Limb (tissue), 2 donors: ENCODE data around the gene PEX14.
"Not testable (repeated sequence)": the region's sequence is repeated elsewhere in the genome, so short reads cannot be mapped to it uniquely, and the experiment has no call there.

Experiments used
- DNase-seq, 2 donors: peaks; one replicate each; pipeline ENCODE4 v3.0.0-alpha.2; 2016; ENCODE audit errors: extremely low spot score in 2 of 2

Gene PEX14

GRCh38 chr1:10450156-10450814 lies 24.5 kb upstream of the PEX14 start:
- DNase-seq: peak in 1 of 2 donors; percentile 46

DNA sequence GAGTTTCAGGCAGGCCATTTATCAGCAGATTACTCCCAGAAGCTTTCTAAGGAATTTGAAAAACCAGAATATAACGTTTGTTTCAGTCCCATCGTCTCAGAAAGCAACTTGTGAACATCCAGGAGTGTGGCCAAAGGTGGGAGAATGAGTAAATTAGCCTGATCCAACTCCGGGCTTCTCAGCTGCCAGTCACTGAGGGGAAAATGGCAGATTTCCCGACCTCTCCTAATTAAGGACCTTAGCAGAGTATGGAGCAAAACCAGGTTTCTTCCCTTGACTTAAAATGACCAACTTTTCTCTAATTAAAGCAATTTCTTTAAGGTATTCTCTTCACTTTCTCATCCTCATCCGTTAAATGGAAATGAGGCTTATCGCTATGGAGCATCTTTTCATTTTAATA lies 23.9 kb upstream of the PEX14 start:
- DNase-seq: peak in 1 of 2 donors; percentile 18

DNA sequence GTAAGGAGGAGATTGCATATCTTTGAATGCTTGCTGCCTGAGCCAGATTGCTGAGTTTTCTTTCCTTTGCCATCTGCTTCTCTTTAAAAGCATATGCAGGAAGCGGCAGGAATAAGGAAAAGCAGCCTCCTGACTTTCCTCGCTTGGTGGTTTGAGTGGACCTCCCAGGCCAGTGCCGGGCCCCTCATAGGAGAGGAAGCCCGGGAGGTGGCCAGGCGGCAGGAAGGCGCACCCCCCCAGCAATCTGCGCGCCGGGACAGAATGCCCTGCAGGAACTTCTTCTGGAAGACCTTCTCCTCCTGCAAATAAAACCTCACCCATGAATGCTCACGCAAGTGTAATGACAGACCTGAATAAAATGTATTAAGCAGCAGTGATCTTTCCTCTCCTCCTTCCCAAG lies 23.5 kb upstream of the PEX14 start:
- DNase-seq: peak; percentile 51 to 56

DNA sequence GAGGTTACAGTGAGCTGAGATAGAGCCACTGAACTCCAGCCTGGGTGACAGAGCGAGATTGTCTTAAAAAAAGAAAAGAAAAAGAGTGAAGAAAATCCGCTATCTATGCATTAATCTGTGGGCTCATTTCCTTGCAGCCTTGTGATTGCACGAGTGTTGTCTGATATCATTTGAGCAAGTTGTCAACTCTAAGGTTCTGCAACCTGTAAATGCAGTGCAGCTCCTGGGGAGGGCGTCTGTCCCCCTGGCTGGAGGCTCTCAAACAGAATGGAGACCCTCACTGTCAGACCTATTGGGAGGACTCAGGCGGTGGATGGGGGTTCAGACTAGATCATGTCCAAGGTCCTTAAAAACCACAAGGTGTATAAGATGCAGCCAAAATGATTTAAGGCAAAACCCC lies 18.7 kb upstream of the PEX14 start:
- no peak for DNase-seq

- DNase-seq: no peak
Observed at GRCh38 chr1:10456661-10457060, 18.1 kb upstream of the PEX14 start.

DNA sequence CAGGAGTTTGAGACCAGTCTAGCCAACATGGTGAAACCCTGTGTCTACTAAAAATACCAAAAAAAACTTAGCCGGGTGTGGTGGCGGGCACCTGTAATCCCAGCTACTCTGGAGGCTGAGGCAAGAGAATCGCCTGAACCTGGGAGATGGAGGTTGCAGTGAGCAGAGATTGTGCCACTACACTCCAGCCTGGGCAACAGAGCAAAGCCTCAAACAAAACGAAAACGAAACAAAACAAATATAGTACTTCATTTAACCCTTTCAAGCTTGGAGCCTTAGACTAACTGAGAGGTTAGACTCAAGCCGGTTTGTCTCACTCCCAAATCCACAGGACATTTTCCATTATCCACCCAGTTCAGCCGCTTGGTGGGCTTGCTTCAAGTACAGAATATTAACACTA lies 17.3 kb upstream of the PEX14 start:
- not testable (repeated sequence) for DNase-seq

DNA sequence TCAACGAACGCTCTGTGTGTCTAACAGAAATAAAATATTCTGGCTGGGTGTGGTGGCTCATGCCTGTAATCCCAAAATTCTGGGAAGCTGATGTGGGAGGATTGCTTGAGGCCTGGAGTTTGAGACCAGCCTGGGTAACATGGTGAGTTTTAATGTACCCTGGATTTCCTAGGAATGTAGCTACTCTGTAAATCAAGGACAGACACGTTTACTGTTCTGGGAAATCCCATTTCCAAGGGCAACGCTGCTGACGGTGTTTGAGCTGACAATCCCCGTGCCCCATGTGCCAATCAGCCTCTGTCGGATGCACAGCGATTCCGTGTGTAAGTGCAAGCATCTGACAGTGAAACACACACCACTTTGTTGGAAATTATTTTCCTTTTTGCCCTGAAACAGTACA lies 16.9 kb upstream of the PEX14 start:
- no peak for DNase-seq

DNA sequence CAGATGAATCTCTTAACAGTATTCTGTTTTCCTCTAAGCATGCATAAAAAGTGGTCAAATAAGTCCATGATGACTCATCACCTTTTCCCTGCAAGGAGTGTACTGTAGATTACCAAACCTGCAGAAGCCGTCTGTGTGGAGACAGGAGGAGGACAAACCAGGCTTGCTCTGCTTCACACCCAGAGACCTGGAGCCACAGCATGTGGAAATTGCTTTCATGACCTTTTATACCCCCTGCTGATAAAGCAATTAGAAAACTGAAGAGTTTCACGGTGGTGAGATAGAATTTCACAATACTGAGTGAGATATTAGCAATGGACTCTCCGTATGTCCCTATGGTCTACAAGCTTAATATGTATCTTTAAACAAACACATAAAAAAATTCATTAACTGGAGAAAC lies 15.6 kb upstream of the PEX14 start:
- DNase-seq: no peak

- DNase-seq: no peak
Observed at GRCh38 chr1:10467078-10467477, 7.7 kb upstream of the PEX14 start.

DNA sequence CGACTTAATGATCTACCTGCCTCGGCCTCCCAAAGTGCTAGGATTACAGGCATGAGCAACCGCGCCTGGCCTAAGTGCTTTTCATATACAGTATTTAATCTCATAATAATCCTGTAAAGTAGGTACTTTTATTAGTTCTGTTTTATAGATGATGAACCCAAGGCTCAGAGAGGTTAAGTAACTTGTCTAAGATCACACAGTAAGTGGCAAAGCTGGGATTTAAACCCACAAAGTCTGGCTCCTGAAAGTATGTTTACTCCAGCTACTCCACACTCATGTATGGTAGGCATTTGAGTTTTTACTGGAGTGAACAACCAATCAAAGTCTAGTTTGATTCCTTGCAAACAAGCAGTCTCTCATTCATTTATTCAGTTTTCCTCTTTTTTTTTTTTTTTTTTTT lies 4.7 kb upstream of the PEX14 start:
- DNase-seq: no peak

- DNase-seq: no peak
Observed at GRCh38 chr1:10471411-10472219, 3.1 kb upstream of the PEX14 start.

GRCh38 chr1:10472220-10473144 lies 2.3 kb upstream of the PEX14 start, which contains the start of gene DFFA:
Gene DFFA (minus strand): TSS chr1:10472529. CDS start chr1:10472458, 71 bp downstream.
- peak; percentile 95 to 98 for DNase-seq

GRCh38 chr1:10473145-10473765 lies 1.5 kb upstream of the PEX14 start:
- DNase-seq: no peak

GRCh38 chr1:10474309-10474612 lies 489 bp upstream of the PEX14 start:
- DNase-seq: not testable (repeated sequence)

GRCh38 chr1:10475510-10475909 lies 760 bp downstream of the PEX14 start:
- no peak for DNase-seq

- no peak for DNase-seq
Observed at GRCh38 chr1:10479296-10479695, 4.5 kb downstream of the PEX14 start.

DNA sequence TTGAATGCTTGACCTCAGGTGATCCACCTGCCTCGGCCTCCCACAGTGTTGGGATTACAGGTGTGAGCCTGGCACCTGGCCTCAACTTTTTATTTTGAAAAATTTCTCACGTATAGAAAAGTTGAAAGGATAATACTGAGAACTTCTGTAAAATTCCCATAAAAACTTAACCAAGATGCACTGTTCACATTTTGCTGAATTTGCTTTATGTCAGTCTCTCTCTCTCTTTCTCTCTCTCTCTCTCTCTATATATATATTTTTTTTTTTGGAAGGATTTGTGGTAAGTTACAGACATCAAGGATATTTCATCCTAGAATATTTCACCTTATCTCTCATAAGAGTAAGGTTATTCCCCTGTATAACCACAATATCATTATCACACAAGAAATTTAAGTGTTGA lies 5.9 kb downstream of the PEX14 start:
- no peak for DNase-seq

- no peak for DNase-seq
Observed at GRCh38 chr1:10484521-10484920, 9.8 kb downstream of the PEX14 start.

- DNase-seq: no peak
Observed at GRCh38 chr1:10489291-10490055, 14.7 kb downstream of the PEX14 start.

DNA sequence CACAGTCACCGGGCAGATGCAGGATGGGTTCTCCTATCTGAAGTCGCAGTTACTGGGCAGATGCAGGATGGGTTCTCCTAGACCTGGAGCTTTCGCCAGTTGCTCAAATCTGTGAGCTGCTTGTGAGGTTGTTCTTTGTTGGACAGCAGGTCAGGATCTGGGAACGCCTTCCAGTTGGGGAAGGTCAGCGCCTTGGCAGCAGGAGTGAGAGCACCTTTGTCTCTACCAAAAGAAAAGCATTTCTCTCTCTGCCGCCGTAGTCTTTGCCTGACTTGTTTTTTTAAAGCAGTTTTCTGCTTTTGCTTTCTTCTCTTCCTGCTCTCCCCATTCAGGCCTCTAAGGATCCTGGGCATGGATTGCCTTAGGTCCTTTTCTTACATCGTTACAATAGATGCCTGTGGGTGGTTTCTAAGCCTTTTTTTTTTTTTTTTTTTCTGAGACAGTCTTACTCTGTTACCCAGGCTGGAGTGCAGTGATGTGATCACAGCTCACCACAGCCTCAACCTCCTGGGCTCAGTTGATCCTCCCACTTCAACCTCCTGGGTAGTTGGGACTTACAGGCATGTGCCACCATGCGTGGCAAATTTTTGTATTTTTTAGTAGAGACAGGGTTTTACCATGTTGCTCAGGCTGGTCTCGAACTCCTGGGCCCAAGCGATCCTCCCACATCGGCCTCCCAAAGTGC lies 15.7 kb downstream of the PEX14 start:
- DNase-seq: no peak
